NCI-H1417 treated with DMSO at 0.1 percent for 48 hours (cell line): Measurements from ENCODE around the gene ZFYVE9.

Source experiments
- DNase-seq: peaks from one replicate; lab custom pipeline; 2025; lab: John Stamatoyannopoulos, UW

Gene ZFYVE9

DNA sequence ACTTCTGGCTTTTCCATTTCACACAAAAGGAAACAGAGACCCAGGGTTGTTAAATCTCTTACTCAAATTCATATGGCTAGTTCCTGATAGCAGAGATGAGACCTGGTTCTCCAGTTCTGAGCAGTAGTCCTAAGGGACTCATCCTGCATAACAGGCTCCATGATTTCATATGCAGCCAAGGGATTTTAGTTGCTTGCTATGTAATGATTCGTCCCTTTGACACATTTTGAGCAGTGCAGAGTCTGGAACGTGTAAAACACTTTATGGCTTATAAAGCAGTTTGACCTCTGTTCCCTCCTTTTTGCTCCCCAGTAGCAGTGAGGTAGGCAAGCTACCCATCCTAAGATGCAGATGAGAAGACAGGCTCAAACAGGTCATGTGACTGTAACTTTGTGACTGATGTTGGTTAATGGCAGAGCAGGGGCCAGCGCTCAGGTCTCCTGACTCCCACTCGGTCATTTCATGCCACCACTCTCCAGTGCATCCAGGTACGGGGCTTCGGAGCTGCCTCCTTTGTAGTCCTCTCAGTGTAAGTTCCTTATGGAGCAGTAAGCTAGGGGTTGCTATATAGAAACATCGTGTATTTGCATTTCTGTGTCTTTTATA, 199.9 kb downstream of the ZFYVE9 start:
- DNase-seq = no peak

DNA sequence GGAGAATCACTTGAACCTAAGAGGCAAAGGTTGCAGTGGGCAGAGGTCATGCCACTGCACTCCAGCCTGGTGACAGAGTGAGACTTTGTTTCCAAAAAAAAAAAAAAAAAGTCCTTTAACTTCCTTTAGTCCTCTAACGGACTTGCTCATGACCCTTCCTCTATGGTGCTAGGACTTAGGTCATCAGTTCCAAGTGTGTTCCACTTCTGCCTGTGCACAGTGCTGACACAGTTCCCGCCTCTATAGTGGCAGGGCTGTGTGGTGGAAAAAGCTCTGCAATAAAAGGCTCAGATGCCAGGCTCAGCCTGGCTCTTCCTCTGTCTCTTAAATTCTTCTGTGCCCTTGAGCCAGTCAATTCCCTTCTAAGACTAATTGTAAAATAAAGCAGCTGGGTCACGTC, 202.1 kb downstream of the ZFYVE9 start:
- no peak for DNase-seq

DNA sequence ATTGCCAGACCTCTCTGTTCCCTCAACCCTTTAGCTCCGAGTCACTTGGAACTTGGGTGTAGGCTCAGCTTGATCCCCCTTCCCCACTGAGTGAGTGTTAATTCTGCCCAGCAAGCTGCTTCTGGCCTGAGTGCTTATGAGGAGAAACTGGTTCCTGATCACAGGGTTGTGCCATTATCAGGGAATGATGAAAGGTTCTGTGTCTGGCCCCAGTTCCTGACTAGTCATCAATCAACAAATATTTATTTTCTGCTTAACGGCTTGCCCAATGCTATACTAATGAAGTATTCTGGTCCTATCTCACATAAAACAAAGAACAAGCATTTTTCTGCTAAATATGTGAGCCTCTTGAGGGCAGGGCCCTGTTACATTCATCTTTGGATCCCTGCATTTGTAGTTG, 203.4 kb downstream of the ZFYVE9 start:
- DNase-seq = no peak

DNA sequence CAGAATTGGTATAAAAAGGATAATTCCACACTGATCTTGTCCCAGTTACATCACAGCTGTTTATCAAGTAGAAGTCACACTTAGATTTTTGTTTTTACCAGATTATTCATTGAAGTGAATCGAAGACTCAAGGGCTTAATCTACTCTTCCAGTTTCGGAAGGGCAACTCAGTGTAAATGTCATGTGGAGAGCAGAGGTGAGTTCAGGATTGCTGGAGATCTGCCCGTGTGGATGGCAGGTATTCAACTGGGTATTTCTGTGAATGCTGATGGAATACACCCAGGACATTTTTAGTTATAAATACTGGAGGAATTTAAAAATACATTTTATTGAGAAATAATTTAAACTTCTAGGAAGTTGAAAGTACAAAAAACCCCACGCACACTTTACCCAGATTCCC, 204.8 kb downstream of the ZFYVE9 start:
- no peak for DNase-seq

DNA sequence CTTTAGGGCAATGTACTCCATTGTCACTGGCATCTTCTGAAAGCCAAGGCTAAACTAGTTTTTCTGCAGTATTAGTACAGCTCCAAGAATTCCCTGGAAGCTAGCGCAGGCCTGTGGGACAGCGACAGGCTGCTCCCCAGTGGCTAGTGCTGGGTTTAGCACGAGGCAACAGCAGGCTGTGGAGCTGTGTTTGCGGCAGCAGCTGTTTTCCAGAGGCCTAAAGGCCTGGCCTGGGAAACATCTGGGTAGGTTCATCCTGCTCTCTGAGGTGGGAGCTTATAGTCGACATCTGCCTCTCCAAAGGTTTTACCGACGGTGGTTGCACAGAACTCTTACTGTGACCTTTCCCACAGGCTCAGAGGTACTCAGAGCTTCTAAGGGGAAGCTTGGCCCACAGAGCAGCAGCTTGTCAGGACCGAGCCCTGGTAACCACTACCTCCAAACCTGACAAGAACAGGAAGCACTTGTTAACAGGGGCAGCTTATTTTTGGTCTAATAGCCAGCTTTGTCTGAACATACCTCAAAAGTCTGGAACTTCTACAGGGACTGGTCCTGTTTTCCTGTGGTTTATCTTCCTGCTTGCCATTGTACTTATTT, 206.9 kb downstream of the ZFYVE9 start:
- DNase-seq = no peak

DNA sequence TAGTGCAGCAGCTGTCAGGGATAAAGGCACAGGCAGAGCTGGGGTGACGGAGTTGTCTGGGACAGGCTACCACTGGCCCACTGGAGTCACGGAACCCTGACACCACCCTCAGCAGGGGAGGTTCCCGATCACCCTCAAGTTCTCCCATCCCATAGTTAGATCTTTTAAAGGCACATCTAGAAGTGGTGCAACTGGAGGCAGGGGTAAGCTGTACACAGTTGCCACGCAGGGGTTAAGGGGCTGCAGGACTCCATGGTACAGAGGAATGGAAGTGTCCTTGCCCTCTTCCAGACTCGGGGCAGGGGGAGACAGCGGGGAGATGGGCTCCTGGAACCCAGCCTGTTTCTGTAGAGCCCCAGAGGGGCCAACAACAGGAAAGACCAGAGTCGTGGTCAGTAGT, 210.8 kb downstream of the ZFYVE9 start:
- no peak for DNase-seq

DNA sequence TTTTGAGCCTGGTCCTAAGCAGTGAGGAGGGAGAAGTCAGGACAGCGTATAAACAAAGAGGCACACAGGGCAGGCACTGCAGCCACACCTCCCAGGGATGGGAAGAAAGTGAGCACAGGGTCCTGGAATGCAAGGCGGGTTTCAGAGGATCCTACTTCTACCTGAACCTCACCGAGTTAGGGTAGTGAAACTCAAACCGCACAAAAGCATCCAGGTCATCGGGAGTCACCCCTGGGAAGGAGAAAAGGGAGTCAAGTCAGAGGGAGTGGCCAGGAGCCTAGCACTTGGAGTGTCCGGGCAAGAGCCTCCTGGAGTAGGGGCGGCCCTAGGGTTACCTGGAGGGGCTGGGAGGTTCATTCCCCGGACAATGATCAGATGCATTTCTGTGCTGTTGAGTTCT, 213.5 kb downstream of the ZFYVE9 start:
- no peak for DNase-seq

DNA sequence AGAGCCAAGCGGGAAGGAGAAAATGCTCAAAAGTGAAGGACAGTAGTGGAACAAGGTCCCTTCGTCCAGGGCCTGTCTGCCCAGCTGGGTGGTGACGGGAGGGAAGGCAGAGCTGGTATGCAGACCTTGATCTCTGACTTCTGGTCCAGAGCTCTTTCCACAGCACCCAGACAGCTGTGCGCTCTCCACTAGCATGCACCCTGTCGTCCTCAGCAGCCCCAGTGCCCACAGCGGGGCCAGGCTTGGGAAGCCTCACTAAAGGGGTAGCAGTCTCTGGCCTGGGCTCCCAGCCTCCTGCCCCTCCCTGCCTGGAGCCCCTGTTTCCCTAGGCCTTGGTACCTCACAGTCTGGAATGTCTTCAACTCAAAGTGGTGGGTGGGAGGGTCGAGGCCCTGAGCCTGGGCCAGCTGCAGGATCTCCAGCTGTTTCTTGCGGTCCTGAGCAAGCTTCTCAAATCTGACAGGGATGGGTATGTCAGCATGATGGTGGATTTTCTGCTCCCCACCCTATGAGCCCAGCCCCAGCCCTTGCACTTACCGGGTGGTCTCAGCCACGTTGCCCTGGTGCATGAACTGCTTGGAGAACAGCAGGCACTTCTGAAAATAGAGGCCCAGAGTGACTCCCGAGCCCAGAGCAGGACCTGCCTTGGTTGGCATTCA, 214.1 kb downstream of the ZFYVE9 start:
- DNase-seq = no peak

DNA sequence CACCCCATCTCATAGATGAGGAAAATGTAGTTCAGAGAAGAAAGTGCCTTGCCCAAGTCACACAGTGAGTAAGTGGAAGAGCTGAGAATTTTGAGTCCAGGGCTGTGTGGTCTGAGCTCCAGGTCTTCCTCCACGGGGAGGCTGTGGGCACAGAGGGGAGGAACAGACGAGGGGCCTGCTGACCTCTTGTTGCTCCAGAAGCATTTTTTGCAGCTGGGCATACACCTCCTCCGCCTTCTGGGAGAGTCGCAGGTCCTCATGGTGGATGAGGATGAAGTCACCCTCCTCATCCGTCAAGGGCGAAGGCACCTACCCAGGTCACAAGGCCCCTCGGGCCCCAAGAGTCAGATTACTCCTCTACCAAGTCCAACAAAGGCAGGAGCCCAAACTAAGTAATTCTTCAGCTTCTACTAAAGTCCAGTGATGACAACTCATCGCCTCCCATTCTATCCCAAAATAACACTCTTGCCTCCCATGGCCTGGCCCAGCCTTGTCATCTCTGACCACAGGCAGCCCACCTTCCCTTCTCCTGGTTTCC, 215.0 kb downstream of the ZFYVE9 start:
- no peak for DNase-seq

DNA sequence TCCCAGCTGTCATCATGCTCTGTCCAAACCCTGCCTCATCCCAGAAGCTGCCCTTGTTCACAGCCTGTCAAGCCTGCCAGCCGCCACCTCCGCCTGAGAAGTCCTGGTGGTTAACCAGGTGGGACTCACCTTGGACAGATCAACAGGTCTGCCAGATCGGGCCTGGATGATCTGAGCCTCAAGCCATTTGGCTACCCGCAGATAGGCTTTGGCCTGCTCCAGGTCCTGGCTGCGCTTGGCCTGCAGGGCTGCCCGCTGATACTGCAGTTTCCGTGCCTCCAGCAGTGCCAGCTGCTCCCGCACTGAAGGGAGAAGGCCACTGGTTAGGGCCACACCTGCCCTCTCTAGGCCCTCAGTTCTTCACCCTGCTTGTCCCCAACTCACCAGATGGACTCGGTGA, 215.5 kb downstream of the ZFYVE9 start:
- no peak for DNase-seq

DNA sequence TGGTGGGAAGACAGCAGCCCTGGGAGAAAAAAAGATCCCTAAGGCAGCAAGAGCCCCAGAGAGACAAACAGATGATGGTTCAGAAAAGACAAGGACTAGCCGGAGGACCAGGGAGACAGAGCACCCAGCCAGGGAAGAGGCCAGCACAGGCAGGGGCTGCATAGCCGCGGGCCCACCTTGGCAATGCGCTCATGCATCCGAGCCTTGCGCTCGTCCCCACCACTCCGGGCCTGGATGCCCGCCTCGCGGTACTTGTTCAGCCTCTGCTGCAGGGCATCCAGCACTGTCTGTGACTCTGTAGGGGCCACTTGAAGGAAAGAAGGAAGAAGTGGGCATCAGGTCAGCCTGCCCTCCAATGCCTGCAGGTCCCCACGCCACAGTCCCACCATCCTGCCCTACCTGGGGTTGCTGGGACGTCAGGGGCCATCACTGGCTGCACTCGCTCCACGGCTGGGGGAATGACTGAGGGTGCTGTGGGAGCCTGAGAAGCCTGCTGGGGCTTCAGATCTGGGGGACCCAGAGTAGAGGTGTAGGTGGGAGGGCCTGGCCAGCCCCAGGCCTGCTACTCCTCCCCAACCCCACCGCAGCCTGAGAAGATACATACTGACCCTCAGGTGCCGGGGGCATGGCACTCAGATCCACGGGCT, 217.1 kb downstream of the ZFYVE9 start:
- no peak for DNase-seq

DNA sequence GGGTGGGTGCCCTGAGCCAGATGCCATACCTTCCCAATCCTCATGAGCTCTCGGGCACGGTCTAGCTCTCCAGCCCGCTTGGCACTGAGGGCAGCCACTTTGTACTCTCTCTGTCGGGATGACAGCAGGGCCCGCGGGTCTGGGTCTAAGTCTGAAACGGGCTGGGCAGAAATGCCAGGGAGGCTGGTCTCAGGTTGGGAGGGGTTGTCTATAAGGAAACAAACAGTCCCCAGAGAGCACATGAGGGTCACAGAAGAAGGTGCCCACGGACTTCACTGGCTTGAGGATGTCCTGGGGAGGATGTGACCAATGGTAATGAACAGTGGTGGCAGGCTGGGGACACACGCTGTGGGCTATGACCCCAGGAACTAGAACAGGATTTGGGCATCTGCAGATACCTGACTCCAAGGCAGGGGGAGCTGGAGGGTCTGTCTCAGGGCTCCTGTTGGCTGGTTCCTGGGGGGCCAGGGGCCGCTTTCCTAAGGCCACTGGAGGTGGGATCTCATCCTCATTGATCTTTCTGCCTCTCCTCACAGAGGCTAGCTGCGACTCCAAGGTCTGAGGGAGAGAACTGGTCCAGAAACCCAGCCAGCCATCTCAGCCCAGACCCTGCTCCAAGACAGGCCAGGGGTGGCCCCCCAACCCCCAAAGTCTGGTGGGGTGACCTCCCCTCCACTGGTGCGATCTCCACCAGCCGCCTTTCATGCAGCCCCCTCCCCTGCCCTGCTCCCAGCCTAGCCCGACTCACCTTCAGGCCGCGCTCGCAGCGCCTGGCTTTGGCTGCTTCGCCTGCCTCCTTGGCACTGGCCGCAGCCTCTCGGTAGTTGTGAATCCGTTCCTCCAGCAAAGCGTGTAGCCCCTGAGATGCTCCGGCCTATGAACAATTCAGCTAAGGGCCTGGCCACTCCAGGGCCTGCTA, 218.0 kb downstream of the ZFYVE9 start:
- DNase-seq = no peak

DNA sequence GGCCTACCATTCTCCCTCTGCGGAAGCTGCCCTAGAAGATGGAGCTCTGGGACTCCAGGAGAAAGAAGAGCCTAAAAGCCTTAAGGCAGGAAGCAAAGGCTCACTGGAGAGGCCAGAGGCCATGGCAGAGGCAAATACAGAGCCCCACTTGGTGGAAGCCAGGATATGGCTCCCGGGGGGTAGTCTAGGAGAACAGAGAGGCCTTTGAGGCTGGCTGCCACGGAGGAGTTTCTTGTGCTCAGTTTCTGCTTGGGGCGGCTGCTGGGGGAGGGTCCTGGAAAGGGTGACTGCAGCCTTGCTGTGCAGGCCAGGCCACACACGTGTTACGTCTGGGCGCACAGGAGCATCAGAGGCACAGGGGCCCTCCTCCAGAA, 218.7 kb downstream of the ZFYVE9 start:
- no peak for DNase-seq

DNA sequence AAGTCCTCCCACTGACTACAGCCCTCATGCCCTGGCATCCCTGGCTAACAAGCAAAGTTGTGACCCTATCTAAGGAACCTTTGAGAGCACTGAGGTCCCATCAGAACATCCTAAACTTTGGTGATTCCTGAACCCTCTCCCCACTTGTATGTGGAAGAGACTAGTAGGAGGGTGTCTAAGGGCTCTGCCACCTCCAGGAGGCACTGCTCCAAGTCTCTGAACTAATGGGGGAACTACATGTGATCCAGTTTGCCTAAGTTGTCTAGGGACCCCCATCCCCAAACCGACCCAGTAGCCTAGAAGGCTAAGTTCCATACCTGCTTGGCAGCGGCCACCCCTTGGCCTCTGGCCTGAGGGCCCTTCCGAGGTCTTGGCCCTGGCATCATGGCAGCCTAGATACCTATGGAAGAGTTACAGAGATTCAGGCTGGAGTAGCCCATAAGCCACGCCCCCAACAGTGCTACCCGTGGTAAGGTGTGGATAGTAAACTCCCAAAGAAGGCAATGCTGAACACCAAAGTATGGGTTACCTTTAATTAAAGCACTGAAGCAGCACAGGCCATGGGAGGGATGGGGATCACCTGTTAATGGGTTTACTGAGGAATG, 222.4 kb downstream of the ZFYVE9 start:
- no peak for DNase-seq

DNA sequence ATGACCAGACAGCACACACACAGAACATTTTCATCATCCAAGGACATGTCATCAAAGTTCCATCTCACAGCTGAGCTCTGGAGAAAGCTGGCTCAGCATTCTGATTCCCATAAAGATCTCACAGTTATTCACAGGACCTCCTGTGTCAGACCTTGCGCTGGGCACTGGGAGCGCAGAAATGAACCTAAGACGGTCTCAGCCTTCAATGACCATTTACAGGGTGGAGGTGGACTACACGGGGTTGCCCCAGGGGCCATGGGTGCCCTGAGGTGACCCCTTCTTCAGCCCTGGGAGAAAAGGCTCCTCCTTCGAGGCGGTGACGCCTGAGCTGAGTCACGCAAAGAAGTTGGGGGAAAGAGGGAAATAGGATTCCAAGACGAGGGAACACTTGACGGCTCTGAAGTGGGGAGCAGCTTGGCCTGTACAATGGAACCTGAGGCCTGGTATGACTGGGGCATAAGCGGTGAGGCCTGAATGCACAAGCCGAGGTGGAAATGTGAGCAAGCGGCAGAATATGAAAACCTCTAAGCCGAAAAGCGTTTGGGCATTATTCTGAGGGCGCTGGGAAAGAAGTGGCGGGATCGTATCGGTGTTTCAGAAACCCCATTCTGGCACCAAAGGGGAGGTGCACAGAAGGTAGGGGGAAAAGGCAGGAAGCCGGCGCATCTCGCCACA, 223.3 kb downstream of the ZFYVE9 start:
- no peak for DNase-seq

DNA sequence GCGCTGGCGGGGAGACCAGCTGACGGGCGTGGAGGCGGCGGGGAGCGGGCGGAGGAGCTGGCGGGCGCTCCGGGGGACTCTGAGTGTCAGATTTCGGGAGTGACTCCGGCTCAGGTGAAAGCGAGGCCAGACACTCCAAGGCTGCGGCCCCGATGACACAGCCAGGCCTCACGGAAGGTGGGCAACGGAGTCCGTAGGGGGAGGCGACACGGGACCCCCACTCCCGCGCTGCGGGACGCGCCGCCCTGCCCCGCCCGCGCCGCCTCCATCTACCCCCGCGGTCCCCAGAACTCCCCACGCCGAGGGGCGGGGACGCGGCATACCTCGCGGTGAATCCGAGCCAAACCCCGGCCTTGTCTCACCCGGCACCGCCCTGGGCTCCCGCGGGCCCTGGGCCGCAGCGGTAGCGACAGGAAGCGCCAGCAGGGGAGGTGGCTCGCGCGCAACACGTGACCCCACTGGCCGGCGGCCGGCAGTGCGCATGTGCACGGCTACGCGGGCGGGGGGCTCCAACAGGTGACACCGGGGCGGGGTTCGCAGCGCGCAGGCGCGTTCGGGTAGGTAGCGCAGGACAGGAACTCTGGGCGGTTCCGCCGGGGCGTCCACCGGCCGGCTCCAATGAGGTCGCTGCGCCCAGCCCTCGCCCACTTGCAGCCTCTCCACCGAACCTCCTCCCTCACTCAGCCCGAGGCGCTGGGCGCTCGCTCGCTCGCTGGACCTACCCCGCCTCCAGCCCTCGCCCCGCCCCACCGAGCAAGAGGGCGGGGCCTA, 224.0 kb downstream of the ZFYVE9 start, which contains the start of gene CC2D1B:
Gene CC2D1B, minus strand, starts transcription at position 460 of the 771 bp plus-strand sequence. CDS start 1,585 bp downstream, outside the sequence.
- peak; percentile 91 for DNase-seq

DNA sequence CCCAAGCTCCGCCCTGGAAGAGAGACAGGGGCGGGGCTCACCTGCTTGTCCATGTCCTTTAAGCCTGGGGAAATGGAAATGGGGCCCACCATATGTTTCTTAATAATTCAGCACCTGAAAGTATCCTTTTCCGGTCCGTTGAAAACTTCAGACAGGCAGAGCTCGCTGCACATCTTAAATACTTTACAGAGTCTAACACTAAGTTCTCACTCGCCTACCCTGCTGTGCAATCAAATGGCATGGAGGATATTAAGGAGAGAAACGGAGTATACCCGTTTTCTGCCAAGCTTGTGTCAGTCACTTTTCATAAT, 224.6 kb downstream of the ZFYVE9 start:
- no peak for DNase-seq

DNA sequence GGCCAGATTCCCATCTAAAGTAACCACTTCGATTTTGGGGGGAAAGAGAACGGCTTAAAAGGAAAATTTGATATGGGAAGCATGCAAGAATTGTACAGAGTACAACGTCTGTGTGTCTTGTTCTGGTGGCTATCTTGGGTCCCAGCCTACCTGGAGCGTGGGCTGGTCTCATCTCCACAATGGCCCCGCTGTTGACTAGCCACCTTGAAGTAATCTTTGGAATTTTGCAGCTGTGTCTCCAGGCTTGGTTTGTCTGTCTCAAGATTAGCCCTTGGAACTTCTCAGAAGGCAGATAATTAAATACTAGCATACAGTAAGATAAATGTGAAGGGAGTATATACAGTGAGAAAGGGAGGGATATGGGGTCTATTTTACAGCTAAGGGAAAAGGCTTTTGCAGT, 225.4 kb downstream of the ZFYVE9 start:
- no peak for DNase-seq

DNA sequence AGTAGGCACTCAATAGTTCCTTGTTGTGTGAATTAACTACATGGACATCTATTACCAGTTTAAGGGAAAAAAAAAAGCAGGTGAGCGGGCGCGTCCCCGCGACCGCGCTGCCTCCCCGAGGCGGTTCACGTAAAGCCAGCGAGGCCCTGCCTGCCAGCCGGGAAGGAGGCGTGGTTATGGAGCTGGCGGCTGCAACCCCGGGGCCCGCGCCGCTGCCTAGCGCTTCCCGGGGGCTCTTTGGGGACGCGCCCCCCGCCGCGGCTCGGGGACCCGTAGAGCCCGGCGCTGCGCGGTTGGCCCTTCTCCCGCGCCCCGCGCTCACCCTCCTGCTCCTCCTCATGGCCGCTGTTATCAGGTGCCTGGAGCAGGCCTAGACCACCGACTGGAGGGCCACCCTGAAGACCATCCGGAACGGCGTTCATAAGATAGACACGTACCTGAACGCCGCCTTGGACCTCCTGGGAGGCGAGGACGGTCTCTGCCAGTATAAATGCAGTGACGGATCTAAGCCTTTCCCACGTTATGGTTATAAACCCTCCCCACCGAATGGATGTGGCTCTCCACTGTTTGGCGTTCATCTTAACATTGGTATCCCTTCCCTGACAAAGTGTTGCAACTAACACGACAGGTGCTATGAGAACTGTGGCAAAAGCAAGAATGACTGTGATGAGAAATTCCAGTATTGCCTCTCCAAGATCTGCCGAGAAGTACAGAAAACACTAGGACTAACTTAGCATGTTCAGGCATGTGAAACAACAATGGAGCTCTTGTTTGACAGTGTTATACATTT, 226.7 kb downstream of the ZFYVE9 start:
- DNase-seq = no peak
